Erythroblast (primary cell): ENCODE measurements around the gene NOL4L.

Experiments
- GATA1 ChIP-seq: IDR thresholded peaks from 2 replicates; pipeline ENCODE4 v1.6.1; 2011; ENCODE audit warnings: low read depth, mild to moderate bottlenecking, control low read depth, low read length, moderate library complexity
- POLR2A ChIP-seq: IDR thresholded peaks from 2 replicates; pipeline ENCODE4 v1.6.1; 2011; ENCODE audit warnings: mild to moderate bottlenecking, low read length

- TF ChIP-seq POLR2A (no peak), GATA1 (no peak)
Measured at GRCh38 chr20:32440069-32440757, 144.9 kb downstream of the NOL4L start.
